ENCODE results near the gene FASN.

FASN gene

GRCh38 chr17:82106688-82107305, 8.8 kb upstream of the FASN start:
- Histone ChIP-seq H4K20me1 (ENCODE audit: insufficient read depth, low read length) (no peaks in the 10 kb centered on the region), H3K4me1 (ENCODE audit: low read length) (peaks cover 12% of the 10 kb centered on the region), H3K9ac (ENCODE audit: low read length) (peak overlapping the region; percentile 76), H3K79me2 (ENCODE audit: low read length) (peaks cover 15% of the 10 kb centered on the region), H3K9me2 (replicated peaks; ENCODE audit: insufficient read depth, low read length) (no peaks in the 10 kb centered on the region), H3K4me2 (ENCODE audit: low read depth, low read length) (peak overlapping the region; percentile 71), H2AFZ (ENCODE audit: low read length) (peak overlapping the region; percentile 75), H3K27ac (ENCODE audit: low read length) (peak overlapping the region; percentile 63; the same call in 1 of the 2 replicates), H3F3A (ENCODE audit: insufficient read depth, low read length) (peaks cover 6% of the 10 kb centered on the region; the same call in 1 of the 2 replicates), H3K36me3 (replicated peaks; ENCODE audit: insufficient read depth, low read length) (no peaks in the 10 kb centered on the region), H3K4me3 (ENCODE audit: low read length) (peak overlapping the region; percentile 69), H3K9me3 (replicated peaks; ENCODE audit: insufficient read depth, low read length) (no peaks in the 10 kb centered on the region), H3K27me3 (replicated peaks; ENCODE audit: insufficient read depth, low read length) (no peaks in the 10 kb centered on the region)
- DNase-seq = no peak
- TF ChIP-seq CTCF (IDR thresholded peaks at IDR 0.05; ENCODE audit: low read length) (no peak), EZH2phosphoT487 (IDR thresholded peaks at IDR 0.05; ENCODE audit: low read length) (no peak), EZH2 (optimal IDR thresholded peaks at IDR 0.05; ENCODE audit: low read depth, low read length) (no peak)

- H3K79me2 ChIP-seq (ENCODE audit: low read length) = peaks cover 15% of the 10 kb centered on the region
- no peaks in the 10 kb centered on the region for H3K27me3 ChIP-seq (replicated peaks; ENCODE audit: insufficient read depth, low read length)
- peak overlapping the region; percentile 63; the same call in 1 of the 2 replicates for H3K27ac ChIP-seq (ENCODE audit: low read length)
- peak; percentile 86 for DNase-seq
- peak overlapping the region; percentile 71 for H3K4me2 ChIP-seq (ENCODE audit: low read depth, low read length)
- H3K4me3 ChIP-seq (ENCODE audit: low read length) = peak overlapping the region; percentile 69
- peak overlapping the region; percentile 75 for H2AFZ ChIP-seq (ENCODE audit: low read length)
- no peaks in the 10 kb centered on the region for H3K9me2 ChIP-seq (replicated peaks; ENCODE audit: insufficient read depth, low read length)
- no peaks in the 10 kb centered on the region for H3K9me3 ChIP-seq (replicated peaks; ENCODE audit: insufficient read depth, low read length)
- peak overlapping the region; percentile 76 for H3K9ac ChIP-seq (ENCODE audit: low read length)
- peaks cover 12% of the 10 kb centered on the region for H3K4me1 ChIP-seq (ENCODE audit: low read length)
- no peak for TF ChIP-seq EZH2 (optimal IDR thresholded peaks at IDR 0.05; ENCODE audit: low read depth, low read length)
- peak; percentile 66 for TF ChIP-seq CTCF (IDR thresholded peaks at IDR 0.05; ENCODE audit: low read length)
- no peak for TF ChIP-seq EZH2phosphoT487 (IDR thresholded peaks at IDR 0.05; ENCODE audit: low read length)
- H4K20me1 ChIP-seq (ENCODE audit: insufficient read depth, low read length) = no peaks in the 10 kb centered on the region
- H3K36me3 ChIP-seq (replicated peaks; ENCODE audit: insufficient read depth, low read length) = no peaks in the 10 kb centered on the region
- peaks cover 6% of the 10 kb centered on the region; the same call in 1 of the 2 replicates for H3F3A ChIP-seq (ENCODE audit: insufficient read depth, low read length)
These were observed 8.0 kb upstream of the FASN start for GRCh38 chr17:82105882-82106687.

DNA sequence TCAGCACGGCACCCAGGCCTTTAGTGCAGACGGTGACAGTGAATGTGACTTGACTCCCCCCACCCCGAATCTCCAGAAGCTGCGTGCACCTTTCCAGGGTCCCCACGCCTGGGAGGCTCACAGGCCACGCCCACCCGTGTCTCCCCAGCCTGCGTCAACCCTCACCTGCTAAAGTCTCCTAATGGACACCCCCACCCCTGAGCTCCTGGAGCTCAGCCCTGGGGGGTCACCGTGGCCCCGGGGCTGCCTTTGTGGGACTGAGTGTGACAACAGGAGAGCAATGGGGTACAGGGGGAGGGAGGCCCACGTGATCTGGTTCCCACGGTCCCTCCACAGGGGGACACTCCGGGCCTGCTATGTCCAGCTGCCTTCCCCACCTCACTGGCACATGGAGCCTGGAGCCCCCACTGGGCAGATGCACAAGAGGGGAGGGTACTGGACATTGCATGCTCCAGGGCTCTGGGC, 7.4 kb upstream of the FASN start:
- H3K4me3 ChIP-seq (ENCODE audit: low read length) = peak overlapping the region; percentile 69
- H4K20me1 ChIP-seq (ENCODE audit: insufficient read depth, low read length) = no peaks in the 10 kb centered on the region
- H3K27me3 ChIP-seq (replicated peaks; ENCODE audit: insufficient read depth, low read length) = no peaks in the 10 kb centered on the region
- peaks cover 15% of the 10 kb centered on the region for H3K79me2 ChIP-seq (ENCODE audit: low read length)
- H3K4me1 ChIP-seq (ENCODE audit: low read length) = peaks cover 12% of the 10 kb centered on the region
- H3K27ac ChIP-seq (ENCODE audit: low read length) = peak overlapping the region; percentile 63; the same call in 1 of the 2 replicates
- no peak for TF ChIP-seq EZH2 (optimal IDR thresholded peaks at IDR 0.05; ENCODE audit: low read depth, low read length)
- no peak for TF ChIP-seq EZH2phosphoT487 (IDR thresholded peaks at IDR 0.05; ENCODE audit: low read length)
- TF ChIP-seq CTCF (IDR thresholded peaks at IDR 0.05; ENCODE audit: low read length) = no peak
- H3K36me3 ChIP-seq (replicated peaks; ENCODE audit: insufficient read depth, low read length) = no peaks in the 10 kb centered on the region
- peak overlapping the region; percentile 76 for H3K9ac ChIP-seq (ENCODE audit: low read length)
- H3K9me2 ChIP-seq (replicated peaks; ENCODE audit: insufficient read depth, low read length) = no peaks in the 10 kb centered on the region
- H3F3A ChIP-seq (ENCODE audit: insufficient read depth, low read length) = peaks cover 6% of the 10 kb centered on the region; the same call in 1 of the 2 replicates
- peak overlapping the region; percentile 71 for H3K4me2 ChIP-seq (ENCODE audit: low read depth, low read length)
- no peak for DNase-seq
- H3K9me3 ChIP-seq (replicated peaks; ENCODE audit: insufficient read depth, low read length) = no peaks in the 10 kb centered on the region
- H2AFZ ChIP-seq (ENCODE audit: low read length) = peak overlapping the region; percentile 75; the same call in 1 of the 2 replicates

Measured in MM.1S (cell line).